ENCODE results near the gene MAEA.

DNA sequence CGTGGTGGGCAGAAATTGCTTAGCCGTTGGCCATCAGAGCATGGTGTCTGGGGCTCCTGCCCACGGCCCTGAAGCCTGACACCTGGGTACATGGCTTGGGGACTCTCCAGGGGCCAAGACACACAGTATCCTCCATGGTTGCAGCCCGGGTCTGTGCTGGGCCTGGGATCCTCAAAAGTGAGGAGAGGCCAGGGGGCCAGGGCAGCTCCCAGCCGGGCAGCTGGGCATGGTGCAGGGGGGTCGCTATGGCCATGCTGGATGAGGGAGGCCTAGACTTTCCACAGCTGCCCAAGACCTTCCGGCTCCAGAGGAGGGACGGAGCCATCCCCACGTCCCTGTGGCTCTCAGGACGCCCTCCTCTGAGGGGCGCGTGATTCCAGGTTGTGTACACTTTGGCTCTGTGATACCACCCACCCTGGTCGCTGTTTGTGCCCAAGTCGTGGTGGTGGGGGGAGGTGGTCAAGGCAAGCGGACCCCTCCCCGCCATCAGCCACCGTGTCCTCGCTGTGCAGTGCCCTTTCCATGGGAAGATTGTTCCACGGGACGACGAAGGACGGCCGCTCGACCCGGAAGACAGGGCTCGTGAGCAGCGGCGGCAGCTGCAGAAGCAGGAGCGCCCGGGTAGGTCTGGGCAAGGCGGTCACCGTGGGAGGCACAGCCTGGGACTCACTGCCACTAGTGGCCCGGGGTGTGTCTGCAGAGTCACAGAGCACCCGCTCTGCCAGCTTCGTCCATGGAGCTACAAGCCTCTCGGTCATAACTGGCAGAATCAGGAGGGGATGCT lies 90.9 kb downstream of the MAEA start:
- TF ChIP-seq CTCF (IDR thresholded peaks at IDR 0.05) (no peak), POLR2AphosphoS5 (IDR thresholded peaks at IDR 0.05) (no peak)
